Activated T-cell treated with anti-CD3 and anti-CD28 coated beads, Interleukin-2, amount 50 U/mL, for 24 hours (primary cell): Measurements from ENCODE around the gene AGO4.
A peak's percentile ranks its signal among the peaks of the same experiment; 100 is the strongest.
"Not testable (repeated sequence)": the region's sequence is repeated elsewhere in the genome, so short reads cannot be mapped to it uniquely, and the experiment has no call there.

Experiments
- DNase-seq: peaks from one replicate; pipeline ENCODE4 v3.0.0-alpha.2; 2020
- H3K27ac Mint-ChIP-seq: 2 replicates; pipeline ENCODE4 v1.8.0; 2020; ENCODE audit warnings: mild to moderate bottlenecking, mixed read lengths
- H3K27me3 Mint-ChIP-seq: 2 replicates; pipeline ENCODE4 v1.8.0; 2020; ENCODE audit warnings: mixed read lengths
- H3K36me3 Mint-ChIP-seq: 2 replicates; pipeline ENCODE4 v1.8.0; 2020; ENCODE audit warnings: low read depth, mixed read lengths
- H3K4me1 Mint-ChIP-seq: 2 replicates; pipeline ENCODE4 v1.8.0; 2020; ENCODE audit warnings: low read depth, mixed read lengths
- H3K4me3 Mint-ChIP-seq: 2 replicates; pipeline ENCODE4 v1.8.0; 2020; ENCODE audit warnings: mild to moderate bottlenecking, moderate library complexity, mixed read lengths
- H3K9me3 Mint-ChIP-seq: 2 replicates; pipeline ENCODE4 v1.8.0; 2020; ENCODE audit warnings: mixed read lengths

Gene AGO4

GRCh38 chr1:35866991-35867390 is 59.2 kb downstream of the AGO4 start:
- Mint-ChIP-seq H3K4me3 (no peak overlapping the region), H3K4me1 (no peaks in the 10 kb centered on the region), H3K27ac (no peak overlapping the region), H3K9me3 (no peaks in the 10 kb centered on the region), H3K36me3 (no peaks in the 10 kb centered on the region), H3K27me3 (no peaks in the 10 kb centered on the region)
- DNase-seq, result no peak

DNA sequence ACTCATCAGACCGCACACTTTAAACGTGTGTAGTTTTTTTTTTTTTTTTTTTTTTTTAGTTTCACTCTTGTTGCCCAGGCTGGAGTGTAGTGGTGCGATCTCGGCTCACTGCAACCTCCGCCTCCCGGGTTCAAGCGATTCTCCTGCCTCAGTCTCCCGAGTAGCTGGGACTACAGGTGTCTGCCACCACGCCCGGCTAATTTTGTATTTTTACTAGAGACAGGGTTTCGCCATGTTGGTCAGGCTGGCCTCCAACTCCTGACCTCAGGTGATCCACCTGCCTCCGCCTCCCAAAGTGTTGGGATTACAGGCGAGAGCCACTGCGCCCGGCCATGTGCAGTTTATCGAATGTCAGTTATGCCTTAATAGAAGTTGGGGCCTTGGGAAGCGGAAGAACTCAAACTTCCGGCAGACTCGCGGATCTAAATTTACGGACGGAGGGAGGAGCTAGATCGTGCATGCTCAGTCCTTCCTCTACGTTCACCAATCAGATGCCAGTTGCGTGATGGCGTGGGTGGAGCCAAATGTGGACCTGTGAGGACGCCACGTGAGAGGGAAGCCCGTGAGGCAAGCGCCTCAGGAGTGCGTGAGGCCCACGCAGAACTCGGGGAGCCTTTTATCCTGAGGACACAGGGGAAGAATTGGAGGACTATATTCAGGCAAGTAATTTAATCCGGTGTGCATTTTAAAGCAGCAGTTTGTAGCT is 61.6 kb downstream of the AGO4 start:
- H3K9me3 Mint-ChIP-seq, H3K4me1 Mint-ChIP-seq, DNase-seq, H3K36me3 Mint-ChIP-seq, H3K27ac Mint-ChIP-seq, H3K4me3 Mint-ChIP-seq, H3K27me3 Mint-ChIP-seq: not testable (repeated sequence)

- H3K36me3 Mint-ChIP-seq, result no peaks in the 10 kb centered on the region
These were observed 63.0 kb downstream of the AGO4 start for GRCh38 chr1:35870651-35871309.

GRCh38 chr1:35873243-35873750 is 65.5 kb downstream of the AGO4 start:
- H3K27ac Mint-ChIP-seq, result no peak overlapping the region
- no peaks in the 10 kb centered on the region for H3K4me1 Mint-ChIP-seq
- H3K4me3 Mint-ChIP-seq, result no peak overlapping the region
- no peaks in the 10 kb centered on the region for H3K9me3 Mint-ChIP-seq
- DNase-seq, result no peak
- no peaks in the 10 kb centered on the region for H3K36me3 Mint-ChIP-seq
- no peaks in the 10 kb centered on the region for H3K27me3 Mint-ChIP-seq

More at GRCh38 chr1:35870651-35871309, 63.0 kb downstream of the AGO4 start:
- no peak overlapping the region for H3K4me3 Mint-ChIP-seq
- H3K4me1 Mint-ChIP-seq, result no peaks in the 10 kb centered on the region
- DNase-seq, result no peak
- no peaks in the 10 kb centered on the region for H3K9me3 Mint-ChIP-seq
- H3K27me3 Mint-ChIP-seq, result no peaks in the 10 kb centered on the region
- H3K27ac Mint-ChIP-seq, result no peak overlapping the region

DNA sequence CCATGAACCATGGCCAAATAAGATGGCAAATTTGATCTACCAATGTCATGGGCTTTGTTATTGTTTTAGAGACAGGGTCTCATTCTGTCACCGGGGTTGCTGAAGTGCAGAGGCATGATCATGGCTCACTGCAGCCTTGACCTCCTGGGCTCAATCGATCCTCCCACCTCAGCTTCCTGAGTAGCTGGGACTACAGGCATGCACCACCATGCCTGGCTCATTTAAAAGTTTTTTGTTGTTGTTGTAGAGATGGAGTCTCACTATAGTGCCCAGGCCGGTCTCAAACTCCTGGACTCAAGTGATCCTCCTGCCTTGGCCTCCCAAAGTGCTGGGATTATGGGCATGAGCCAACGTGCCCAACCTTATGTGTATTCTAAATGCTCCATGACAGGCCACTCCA is 66.3 kb downstream of the AGO4 start:
- not testable (repeated sequence) for DNase-seq, H3K36me3 Mint-ChIP-seq, H3K9me3 Mint-ChIP-seq, H3K27ac Mint-ChIP-seq, H3K27me3 Mint-ChIP-seq, H3K4me3 Mint-ChIP-seq, H3K4me1 Mint-ChIP-seq

DNA sequence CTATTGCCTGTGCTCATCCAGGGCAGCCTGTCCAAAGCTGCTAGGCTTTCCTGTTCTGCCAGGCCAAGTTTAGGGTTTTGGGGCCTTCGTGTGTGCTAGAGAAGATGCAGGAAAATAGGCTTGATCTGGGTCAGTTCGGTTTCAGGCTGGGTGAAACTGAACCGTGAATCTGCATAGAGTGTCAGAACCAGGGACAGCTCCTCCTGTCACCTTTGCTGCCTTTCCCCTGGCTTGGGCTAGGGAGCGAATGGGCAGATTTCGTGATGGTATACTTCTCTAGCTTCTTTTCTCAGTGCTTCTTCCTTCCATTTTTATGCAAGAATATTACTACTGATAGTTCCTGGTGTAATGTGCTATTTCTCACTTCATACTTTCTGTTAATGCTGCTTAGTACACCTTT is 69.2 kb downstream of the AGO4 start:
- no peak for DNase-seq
- H3K4me1 Mint-ChIP-seq, result peaks cover 5% of the 10 kb centered on the region
- no peaks in the 10 kb centered on the region for H3K36me3 Mint-ChIP-seq
- no peak overlapping the region for H3K4me3 Mint-ChIP-seq
- H3K9me3 Mint-ChIP-seq, result no peaks in the 10 kb centered on the region
- no peaks in the 10 kb centered on the region for H3K27me3 Mint-ChIP-seq
- no peak overlapping the region for H3K27ac Mint-ChIP-seq

- Mint-ChIP-seq H3K27me3 (no peaks in the 10 kb centered on the region), H3K27ac (no peak overlapping the region), H3K36me3 (peaks cover 7% of the 10 kb centered on the region), H3K4me3 (no peak overlapping the region), H3K9me3 (no peaks in the 10 kb centered on the region), H3K4me1 (peaks cover 39% of the 10 kb centered on the region)
- no peak for DNase-seq
These were observed 74.0 kb downstream of the AGO4 start for GRCh38 chr1:35881850-35882273.

DNA sequence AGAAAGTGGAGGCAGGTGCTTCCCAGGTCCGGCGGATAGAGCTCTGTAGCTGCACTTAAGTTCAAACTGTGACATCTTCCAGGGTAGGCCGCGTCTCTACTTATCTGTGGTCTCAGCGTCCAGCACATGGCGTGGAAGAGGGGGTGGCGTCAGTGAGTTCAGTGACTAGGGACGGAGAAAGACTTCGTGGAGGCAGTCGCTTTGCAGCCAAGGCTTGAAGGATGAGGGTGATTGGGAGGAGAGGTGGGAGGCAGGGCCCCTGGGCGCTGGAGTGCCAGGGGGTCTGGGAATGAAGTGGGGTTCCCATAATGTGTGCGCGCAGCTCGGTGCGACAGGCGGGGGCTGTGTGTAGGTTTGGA is 74.7 kb downstream of the AGO4 start:
- Mint-ChIP-seq H3K4me3 (peak overlapping the region; percentile 94), H3K27ac (peak overlapping the region; percentile 61), H3K9me3 (no peaks in the 10 kb centered on the region), H3K4me1 (peaks cover 46% of the 10 kb centered on the region), H3K27me3 (no peaks in the 10 kb centered on the region), H3K36me3 (peaks cover 7% of the 10 kb centered on the region)
- no peak for DNase-seq

DNA sequence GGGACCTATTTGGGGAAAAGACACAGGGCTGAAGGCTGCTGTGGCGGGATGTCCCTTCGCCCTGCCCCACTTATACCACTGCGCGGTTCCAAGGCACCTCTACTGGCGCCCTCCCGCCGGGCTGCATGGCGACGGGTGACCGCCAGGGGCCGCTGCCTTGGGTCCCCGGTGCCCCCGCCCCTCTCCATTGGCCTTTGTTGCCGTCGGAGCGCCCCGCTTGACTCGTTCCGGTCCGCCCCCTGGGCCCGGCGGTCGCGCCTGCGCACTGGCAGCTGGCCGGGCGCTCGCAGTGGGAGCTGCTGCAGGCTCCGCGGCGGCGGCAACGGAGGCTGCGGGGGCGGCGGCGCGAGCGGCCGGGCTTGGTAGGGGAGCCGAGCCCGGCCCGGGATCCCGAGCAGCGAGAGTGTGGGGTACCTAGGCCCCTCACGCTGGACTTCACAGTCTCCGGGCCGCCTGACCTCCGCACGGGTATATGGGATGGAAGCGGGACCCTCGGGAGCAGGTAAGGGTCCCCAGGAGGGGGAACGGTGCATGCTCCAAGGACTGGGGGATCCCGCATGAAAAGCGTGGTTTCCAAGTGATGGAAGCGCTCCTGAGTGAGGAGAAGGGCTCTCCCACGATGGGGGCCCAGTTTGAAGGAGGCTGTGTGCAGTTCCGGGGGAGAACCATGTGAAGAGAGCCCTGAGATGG is 75.3 kb downstream of the AGO4 start, which contains the start of gene AGO1:
AGO1 (plus strand) TSS at position 265 of the 690 bp plus-strand sequence; CDS start at position 478, 213 bp downstream.
- Mint-ChIP-seq H3K36me3 (peaks cover 7% of the 10 kb centered on the region), H3K27me3 (no peaks in the 10 kb centered on the region), H3K9me3 (no peaks in the 10 kb centered on the region), H3K4me3 (peak within 1 kb of the TSS; percentile 94), H3K4me1 (peaks cover 49% of the 10 kb centered on the region), H3K27ac (peak within 1 kb of the TSS; percentile 93)
- peak; percentile 99 for DNase-seq

- Mint-ChIP-seq H3K27me3 (no peaks in the 10 kb centered on the region), H3K4me3 (peak overlapping the region; percentile 94), H3K27ac (peak overlapping the region; percentile 93), H3K4me1 (peaks cover 49% of the 10 kb centered on the region), H3K9me3 (no peaks in the 10 kb centered on the region), H3K36me3 (peaks cover 13% of the 10 kb centered on the region)
- peak; percentile 72 for DNase-seq
These were observed 75.9 kb downstream of the AGO4 start for GRCh38 chr1:35883635-35884101.

DNA sequence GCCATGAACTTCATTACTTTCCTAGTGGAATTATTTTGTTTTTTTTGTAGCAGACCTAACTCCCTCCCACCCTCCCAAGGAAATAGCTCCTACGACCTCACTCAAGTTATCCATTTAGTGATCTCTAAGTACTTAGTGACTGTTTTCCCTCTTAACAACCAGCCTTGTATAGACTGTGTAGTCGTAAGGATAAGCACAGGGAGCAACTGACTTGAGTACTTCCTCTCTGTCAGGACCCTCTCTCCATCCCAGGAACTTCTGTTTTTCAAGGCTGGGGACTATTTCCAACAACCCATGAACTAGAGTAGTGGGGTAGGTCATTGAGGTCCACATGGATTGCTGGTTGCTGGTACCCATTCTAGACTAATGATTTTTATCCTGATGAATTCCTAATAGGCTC is 77.1 kb downstream of the AGO4 start:
- DNase-seq, result no peak
- Mint-ChIP-seq H3K4me3 (peak overlapping the region; percentile 34), H3K27me3 (no peaks in the 10 kb centered on the region), H3K27ac (no peak overlapping the region), H3K4me1 (peaks cover 49% of the 10 kb centered on the region), H3K36me3 (peaks cover 21% of the 10 kb centered on the region), H3K9me3 (no peaks in the 10 kb centered on the region)

DNA sequence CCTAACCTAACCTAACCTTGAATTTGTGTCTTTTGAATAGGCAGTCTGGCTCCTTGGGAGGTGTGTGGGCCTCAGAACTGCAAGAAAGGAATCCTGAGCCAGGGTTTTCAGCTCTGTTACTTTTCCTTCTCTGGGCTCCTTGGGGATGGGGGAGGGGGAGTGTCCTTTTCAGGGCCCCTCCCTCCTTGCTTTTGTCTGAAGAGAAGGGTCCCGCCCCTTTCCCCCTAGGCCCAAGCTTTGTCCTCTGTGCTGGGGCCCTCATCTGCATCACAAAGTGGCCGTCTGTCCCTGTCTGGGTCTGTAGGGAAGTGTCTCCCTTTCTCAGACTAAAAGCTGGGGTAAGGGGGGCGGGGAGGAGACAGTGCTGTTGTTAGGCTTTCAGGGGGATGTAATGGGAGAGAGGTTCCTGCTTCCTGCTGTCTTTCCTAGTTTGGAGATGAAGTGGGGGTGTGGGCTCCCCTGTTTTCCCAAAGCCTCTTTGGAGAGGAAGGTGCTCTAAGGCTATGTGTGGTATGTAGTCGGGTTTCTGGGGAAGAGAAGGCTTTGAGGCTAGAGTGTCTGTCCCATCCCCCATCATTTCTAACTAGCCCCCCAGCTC is 78.2 kb downstream of the AGO4 start:
- H3K27me3 Mint-ChIP-seq, result no peaks in the 10 kb centered on the region
- H3K4me3 Mint-ChIP-seq, result no peak overlapping the region
- peak overlapping the region; percentile 56 for H3K27ac Mint-ChIP-seq
- peaks cover 49% of the 10 kb centered on the region for H3K4me1 Mint-ChIP-seq
- peaks cover 33% of the 10 kb centered on the region for H3K36me3 Mint-ChIP-seq
- H3K9me3 Mint-ChIP-seq, result no peaks in the 10 kb centered on the region
- DNase-seq, result no peak

- no peaks in the 10 kb centered on the region for H3K27me3 Mint-ChIP-seq
These were observed 79.0 kb downstream of the AGO4 start for GRCh38 chr1:35886577-35887431.

GRCh38 chr1:35887508-35887907 is 79.7 kb downstream of the AGO4 start:
- H3K9me3 Mint-ChIP-seq, result no peaks in the 10 kb centered on the region
- peaks cover 42% of the 10 kb centered on the region for H3K36me3 Mint-ChIP-seq
- no peak for DNase-seq
- H3K27ac Mint-ChIP-seq, result peak overlapping the region; percentile 40
- no peak overlapping the region for H3K4me3 Mint-ChIP-seq
- H3K4me1 Mint-ChIP-seq, result peaks cover 39% of the 10 kb centered on the region
- H3K27me3 Mint-ChIP-seq, result no peaks in the 10 kb centered on the region

More at GRCh38 chr1:35886577-35887431, 79.0 kb downstream of the AGO4 start:
- DNase-seq, result no peak
- H3K4me3 Mint-ChIP-seq, result no peak overlapping the region
- H3K36me3 Mint-ChIP-seq, result peaks cover 35% of the 10 kb centered on the region
- H3K27ac Mint-ChIP-seq, result peak overlapping the region; percentile 56
- peaks cover 46% of the 10 kb centered on the region for H3K4me1 Mint-ChIP-seq
- H3K9me3 Mint-ChIP-seq, result no peaks in the 10 kb centered on the region
